HepG2 (cell line): ENCODE data around the gene TOE1. TPM values are rescaled to one million over a fixed set of nuclear protein-coding genes. Genes with fewer than 3 reads are reported as not detected.

ENCODE experiments used
- ATAC-seq: fragments of 200-7000 bp; cut with Tn5 transposase; 3 replicates; pipeline ENCODE4 v1.9.1; 2020; ENCODE audit warnings: mild to moderate bottlenecking, moderate library complexity
- BruUV-seq: library from RNA; stranded (reverse); fragments of 400-500 nt; replicated peaks from 2 replicates; lab custom pipeline; 2021; lab: Mats Ljungman, UMichigan
- CTCF ChIA-PET: fragments of 300-600 bp; formaldehyde crosslinking; extraction: SDS; loops from one replicate; lab custom pipeline; 2021; ENCODE audit warnings: low total read pairs, inconsistent platforms, low intra/inter-chr PET ratio; lab: Yijun Ruan, JAX
- POLR2A ChIA-PET: fragments of 350-600 bp; sonication (Branson Sonifier 250); formaldehyde crosslinking; loops from one replicate; lab custom pipeline; 2020; ENCODE audit warnings: antibody characterized with exemption, inconsistent platforms; lab: Yijun Ruan, JAX
- DNase-seq: peaks from one replicate; pipeline ENCODE4 v3.0.0-alpha.2; 2015; ENCODE audit warnings: low spot score
- FAIRE-seq: peaks from 3 replicates; lab custom pipeline; 2011; peaks lifted over from hg19 to GRCh38; lab: Jason Lieb, UNC
- H2AFZ ChIP-seq: one replicate; pipeline ENCODE4 v1.6.1; 2011; ENCODE audit warnings: low read length, inconsistent platforms
- H3K27ac ChIP-seq: fragments of 300-600 bp; 3 replicates; pipeline ENCODE4 v1.8.0; 2011; ENCODE audit warnings: mixed run types, mild to moderate bottlenecking, mixed read lengths, low read length, inconsistent platforms; ENCODE audit not compliant: insufficient read depth; ENCODE audit errors: extremely low read length
- H3K27me3 ChIP-seq, 2 experiments: fragments of 200-600 bp in 1 of 2; 2 replicates in 1 of 2; 3 replicates in 1 of 2; pipeline versions ENCODE4 v1.6.0 to v1.8.0; 2011; ENCODE audit warnings: low read length in 2 of 2, mild to moderate bottlenecking in 2 of 2, moderate library complexity in 2 of 2, inconsistent platforms in 1 of 2; ENCODE audit not compliant: insufficient read depth in 2 of 2, control insufficient read depth in 1 of 2
- H3K36me3 ChIP-seq, 2 experiments: fragments of 200-600 bp in 1 of 2; replicated peaks in 1 of 2; 2 replicates in 1 of 2; 3 replicates in 1 of 2; pipeline versions ENCODE4 v1.5.1 to v1.8.0; 2011; ENCODE audit warnings: low read length in 2 of 2, inconsistent platforms in 1 of 2; ENCODE audit not compliant: insufficient read depth in 2 of 2, control insufficient read depth in 1 of 2
- H3K4me1 ChIP-seq: 2 replicates; pipeline ENCODE4 v1.5.1; 2012; ENCODE audit warnings: low read length, inconsistent platforms; ENCODE audit not compliant: insufficient read depth
- H3K4me2 ChIP-seq: 2 replicates; pipeline ENCODE4 v1.6.0; 2011; ENCODE audit warnings: low read depth, low read length, inconsistent platforms
- H3K4me3 ChIP-seq, 3 experiments: fragments of 200-600 bp in 1 of 3; sonication (generic), shearing (Covaris generic) in 1 of 3; replicated peaks in 1 of 3; 2 replicates each; pipeline ENCODE4 v1.5.1; 2011 to 2016; ENCODE audit warnings: low read length in 3 of 3, inconsistent platforms in 2 of 3, low read depth in 2 of 3, mild to moderate bottlenecking in 2 of 3, control low read depth in 1 of 3, mixed read lengths in 1 of 3; ENCODE audit not compliant: insufficient read depth in 1 of 3
- H3K79me2 ChIP-seq: one replicate; pipeline ENCODE4 v1.6.1; 2011; ENCODE audit warnings: low read length, inconsistent platforms; ENCODE audit not compliant: insufficient read depth
- H3K9ac ChIP-seq: 2 replicates; pipeline ENCODE4 v1.6.0; 2011; ENCODE audit warnings: mild to moderate bottlenecking, low read depth, low read length, inconsistent platforms; ENCODE audit not compliant: insufficient read depth
- H3K9me3 ChIP-seq: 2 replicates; pipeline ENCODE4 v1.5.1; 2012; ENCODE audit warnings: mild to moderate bottlenecking, low read length
- H4K20me1 ChIP-seq: 2 replicates; pipeline ENCODE4 v1.6.0; 2011; ENCODE audit warnings: inconsistent platforms, mild to moderate bottlenecking, low read length, moderate library complexity; ENCODE audit not compliant: insufficient read depth
- BCLAF1 ChIP-seq: fragments of 450-650 bp; IDR thresholded peaks from 2 replicates; pipeline ENCODE4 v1.6.1; 2017; ENCODE audit warnings: mild to moderate bottlenecking
- ELF3 ChIP-seq: IDR thresholded peaks from 2 replicates; pipeline ENCODE4 v1.6.1; 2016; ENCODE audit warnings: missing genetic modification reagents, missing compliant biosample characterization
- EP300 ChIP-seq, 3 experiments: sonication (generic) in 1 of 3; formaldehyde crosslinking in 1 of 3; IDR thresholded peaks; 2 replicates each; pipeline versions ENCODE4 v1.5.1 to v1.6.1; 2011 to 2020; ENCODE audit warnings: low read depth in 2 of 3, low read length in 2 of 3, borderline replicate concordance in 1 of 3, improper control_type of control experiment in 1 of 3, mild to moderate bottlenecking in 1 of 3, missing genetic modification reagents in 1 of 3, moderate library complexity in 1 of 3
- FOXC1 ChIP-seq: sonication (generic); formaldehyde crosslinking; IDR thresholded peaks from 2 replicates; pipeline ENCODE4 v1.8.0; 2022; ENCODE audit warnings: mild to moderate bottlenecking, missing genetic modification reagents, borderline replicate concordance
- MLLT10 ChIP-seq: sonication (generic); formaldehyde crosslinking; IDR thresholded peaks from 2 replicates; pipeline ENCODE4 v1.4.0; 2020; ENCODE audit warnings: missing genetic modification reagents
- NFE2 ChIP-seq: sonication (generic); formaldehyde crosslinking; IDR thresholded peaks from 2 replicates; pipeline ENCODE4 v1.4.0; 2020; ENCODE audit warnings: missing genetic modification reagents
- ONECUT2 ChIP-seq: sonication (generic); formaldehyde crosslinking; IDR thresholded peaks from 2 replicates; pipeline ENCODE4 v1.4.0; 2020; ENCODE audit warnings: missing genetic modification reagents
- RORA ChIP-seq: sonication (generic); formaldehyde crosslinking; IDR thresholded peaks from 2 replicates; pipeline ENCODE4 v1.5.0; 2020; ENCODE audit warnings: mild to moderate bottlenecking, missing genetic modification reagents, moderate library complexity
- SNAPC2 ChIP-seq: sonication (generic); formaldehyde crosslinking; IDR thresholded peaks from 2 replicates; pipeline ENCODE4 v1.8.1; 2022; ENCODE audit warnings: mild to moderate bottlenecking, missing genetic modification reagents
- TMF1 ChIP-seq: sonication (generic); formaldehyde crosslinking; IDR thresholded peaks from 2 replicates; pipeline ENCODE4 v1.8.1; 2022; ENCODE audit warnings: low read depth, missing genetic modification reagents
- ZSCAN29 ChIP-seq: sonication (generic); formaldehyde crosslinking; conservative IDR thresholded peaks from 2 replicates; pipeline ENCODE4 v1.4.0; 2020; ENCODE audit warnings: mild to moderate bottlenecking, missing genetic modification reagents
- WGBS: methylation state at CpG from one replicate; pipeline ENCODE4 v1.1.6; 2017; ENCODE audit warnings: low lambda C conversion rate; 5-methylcytosine and 5-hydroxymethylcytosine counted together
- in situ Hi-C: cut with HindIII; loops from 2 replicates; pipeline ENCODE4 v1.10.0; 2017; ENCODE audit warnings: low pct_unique_long_range_greater_than_20kb; ENCODE audit not compliant: extremely low pct_ligation_motif_present
- intact Hi-C: fragments of 100-400 bp; cut with micrococcal nuclease; formaldehyde crosslinking; loops from one replicate; pipeline ENCODE4 v1.10.0; 2022; ENCODE audit not compliant: unreplicated experiment
- polyA plus RNA-seq, 8 experiments: library from polyadenylated mRNA; depleted of rRNA in 3 of 8; stranded (reverse) in 7 of 8; unstranded in 1 of 8; fragments of >200 nt; fragmentation: Illumina TruSeq in 4 of 8; extraction: Trizol in 4 of 8; gene quantifications; 2 replicates each; pipeline versions ENCODE4 v1.2.1 to v1.2.3, GENCODE V29; 2011 to 2016; ENCODE audit warnings: low read depth in 4 of 8, missing spikeins in 1 of 8, mixed read lengths in 1 of 8; ENCODE audit not compliant: insufficient read depth in 1 of 8
- total RNA-seq, 5 experiments: library from RNA; depleted of rRNA; stranded (reverse); fragments of >200 nt; fragmentation: Illumina TruSeq; extraction: Trizol; gene quantifications; 2 replicates each; pipeline ENCODE4 v1.2.3, GENCODE V29; 2016; ENCODE audit warnings: low read depth in 1 of 5

TOE1 gene
- total and polyA plus RNA-seq, 2 of the 13 experiments (the other 11 are each of a cell fraction or from before 2014, with no cell fraction given) = 14.1 to 19.0 TPM

GRCh38 chr1:45306319-45306718 lies 33.7 kb upstream of the TOE1 start:
- no peak for DNase-seq
- H4K20me1 ChIP-seq = no peaks in the 10 kb centered on the region
- no peak for ATAC-seq
- ChIA-PET CTCF (no interaction called here), POLR2A (interaction anchor here (0.9 to 10.2 kb wide), 4 partner anchors 31 to 506 kb away, joined by 3 to 231 read pairs (median 84); partner anchors contain the start of genes HECTD3, MUTYH, PLK3 and TESK2)
- H3K9me3 ChIP-seq = no peaks in the 10 kb centered on the region
- TF ChIP-seq MLLT10 (CRISPR knock-in tag) (no peak), ZSCAN29 (no peak), NFE2 (no peak), FOXC1 (no peak), TMF1 (CRISPR knock-in tag) (no peak), ONECUT2 (CRISPR knock-in tag) (no peak), BCLAF1 (no peak), ELF3 (CRISPR knock-in tag) (no peak), RORA (no peak), EP300 (IDR thresholded peaks at IDR 0.05; ENCODE audit: low read depth in 2 of 2, low read length in 2 of 2) (no peak), EP300 (CRISPR knock-in tag; IDR thresholded peaks at IDR 0.05; ENCODE audit: borderline replicate concordance) (no peak), SNAPC2 (CRISPR knock-in tag) (no peak)
- no peak overlapping the region for H2AFZ ChIP-seq
- no peaks in the 10 kb centered on the region for H3K79me2 ChIP-seq
- intact Hi-C loops = loop anchor here (10.0 kb wide), 1 partner anchor 482 kb away; no protein-coding TSS in a partner anchor
- no peak overlapping the region for H3K27ac ChIP-seq
- in situ Hi-C loops = loop anchor here (10.0 kb wide), 1 partner anchor 472 kb away; no protein-coding TSS in a partner anchor
- no peak overlapping the region for H3K4me3 ChIP-seq
- H3K9ac ChIP-seq = no peak overlapping the region
- WGBS = 73% methylated on average over 8 of the region's 8 CpGs
- peaks cover 31% of the 10 kb centered on the region for H3K4me1 ChIP-seq
- no peaks in the 10 kb centered on the region for H3K36me3 ChIP-seq
- no peak for FAIRE-seq
- no peak overlapping the region for H3K4me2 ChIP-seq
- BruUV-seq = no TSS peak
- H3K27me3 ChIP-seq = no peaks in the 10 kb centered on the region
